Measurements from ENCODE around the gene C8G. TPM values are rescaled to one million over a fixed set of nuclear protein-coding genes. Genes with fewer than 3 reads are reported as not detected.

The C8G gene
- polyA plus RNA-seq, 1 donor from 2014 or later: not detected

DNA sequence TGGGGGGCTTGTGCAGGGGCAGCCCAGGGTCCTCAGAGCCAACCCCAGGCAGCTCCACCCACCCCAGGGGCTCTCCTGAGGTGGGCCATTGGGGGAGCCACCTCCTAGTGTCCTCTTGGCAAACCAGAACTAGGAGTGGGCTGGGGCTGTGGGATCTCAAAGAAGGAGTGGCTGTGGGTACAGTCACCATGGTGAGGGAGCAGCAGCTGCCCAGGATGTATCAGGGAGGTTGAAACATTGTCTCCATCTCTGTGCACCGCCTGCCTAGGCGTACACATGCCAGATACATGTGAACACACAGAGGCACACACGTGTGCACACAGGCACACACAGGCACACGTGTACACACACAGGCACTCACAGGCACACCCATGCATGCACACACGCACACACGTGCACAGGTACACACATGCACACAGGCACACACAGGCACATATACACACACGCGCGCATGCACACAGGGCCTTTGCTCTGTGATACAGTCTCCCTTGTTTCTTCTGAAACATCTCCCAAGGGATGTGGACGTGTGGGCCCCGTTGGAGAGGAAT, 17.7 kb downstream of the C8G start:
- Histone ChIP-seq H3K4me3 (ENCODE audit: low read length) (no peak overlapping the region), H3K27me3 (ENCODE audit: insufficient read depth, low read depth, low read length) (no peaks in the 10 kb centered on the region), H4K20me1 (ENCODE audit: insufficient read depth) (no peaks in the 10 kb centered on the region), H3F3A (ENCODE audit: insufficient read depth, low read length, poor library complexity, severe bottlenecking) (no peaks in the 10 kb centered on the region), H3K36me3 (ENCODE audit: insufficient read depth, low read length) (no peaks in the 10 kb centered on the region), H3K27ac (ENCODE audit: low read length) (no peak overlapping the region), H3K4me2 (ENCODE audit: low read length) (no peak overlapping the region), H3K9me3 (ENCODE audit: low read length) (no peaks in the 10 kb centered on the region), H3K9ac (ENCODE audit: low read length) (no peak overlapping the region), H3K9me2 (ENCODE audit: insufficient read depth, low read length) (no peaks in the 10 kb centered on the region), H2AFZ (ENCODE audit: low read depth, low read length) (no peak overlapping the region), H3K79me2 (replicated peaks; ENCODE audit: insufficient read depth, low read length) (no peaks in the 10 kb centered on the region)
- TF ChIP-seq POLR2AphosphoS5 (IDR thresholded peaks at IDR 0.05): no peak
- TF ChIP-seq SMC3 (conservative IDR thresholded peaks at IDR 0.05; ENCODE audit: poor library complexity): no peak

GRCh38 chr9:136963341-136963740, 18.3 kb downstream of the C8G start:
- Histone ChIP-seq H3K9me2 (ENCODE audit: insufficient read depth, low read length) (no peaks in the 10 kb centered on the region), H4K20me1 (ENCODE audit: insufficient read depth) (no peaks in the 10 kb centered on the region), H2AFZ (ENCODE audit: low read depth, low read length) (no peak overlapping the region), H3K4me2 (ENCODE audit: low read length) (no peak overlapping the region), H3K79me2 (replicated peaks; ENCODE audit: insufficient read depth, low read length) (no peaks in the 10 kb centered on the region), H3K4me3 (ENCODE audit: low read length) (no peak overlapping the region), H3K27me3 (ENCODE audit: insufficient read depth, low read depth, low read length) (no peaks in the 10 kb centered on the region), H3K36me3 (ENCODE audit: insufficient read depth, low read length) (no peaks in the 10 kb centered on the region), H3K27ac (ENCODE audit: low read length) (no peak overlapping the region), H3K9ac (ENCODE audit: low read length) (no peak overlapping the region), H3K9me3 (ENCODE audit: low read length) (no peaks in the 10 kb centered on the region), H3F3A (ENCODE audit: insufficient read depth, low read length, poor library complexity, severe bottlenecking) (no peaks in the 10 kb centered on the region)
- TF ChIP-seq SMC3 (conservative IDR thresholded peaks at IDR 0.05; ENCODE audit: poor library complexity): no peak
- no peak for TF ChIP-seq EZH2 (IDR thresholded peaks at IDR 0.05; ENCODE audit: borderline replicate concordance, insufficient read depth, low read length, poor library complexity, severe bottlenecking)
- TF ChIP-seq TAF1 (IDR thresholded peaks at IDR 0.05; ENCODE audit: low read depth): no peak
- TF ChIP-seq MXI1 (conservative IDR thresholded peaks at IDR 0.05; ENCODE audit: poor library complexity, severe bottlenecking): no peak
- TF ChIP-seq EP300 (conservative IDR thresholded peaks at IDR 0.05; ENCODE audit: poor library complexity, severe bottlenecking): no peak
- TF ChIP-seq RAD21 (conservative IDR thresholded peaks at IDR 0.05): no peak
- TF ChIP-seq POLR2AphosphoS5 (IDR thresholded peaks at IDR 0.05): no peak
- TF ChIP-seq CTCF (IDR thresholded peaks at IDR 0.05; ENCODE audit: poor library complexity, severe bottlenecking): no peak
- no peak for TF ChIP-seq REST (IDR thresholded peaks at IDR 0.05; ENCODE audit: borderline replicate concordance)
